GM23248 (cell line): Measurements from ENCODE around the gene MMP7. TPM values are rescaled to one million over a fixed set of nuclear protein-coding genes. Genes with fewer than 3 reads are reported as not detected.

Experiments used
- DNase-seq: peaks from one replicate; pipeline ENCODE4 v3.0.0-alpha.2; 2015
- H2AFZ ChIP-seq: fragments of 200-600 bp; sonication (generic); 2 replicates; pipeline ENCODE4 v1.6.1; 2016; ENCODE audit warnings: antibody characterized with exemption
- H3F3A ChIP-seq: fragments of 200-600 bp; sonication (generic); 2 replicates; pipeline ENCODE4 v1.6.1; 2016; ENCODE audit warnings: mild to moderate bottlenecking, antibody characterized with exemption, mixed run types; ENCODE audit not compliant: insufficient read depth
- H3K27ac ChIP-seq: fragments of 200-600 bp; sonication (generic); 2 replicates; pipeline ENCODE4 v1.5.1; 2016; ENCODE audit warnings: mild to moderate bottlenecking
- H3K27me3 ChIP-seq: fragments of 200-600 bp; sonication (generic); replicated peaks from 2 replicates; pipeline ENCODE4 v1.6.1; 2016; ENCODE audit warnings: mild to moderate bottlenecking; ENCODE audit not compliant: insufficient read depth
- H3K36me3 ChIP-seq: fragments of 200-600 bp; sonication (generic); 2 replicates; pipeline ENCODE4 v1.6.1; 2016; ENCODE audit warnings: low read depth, mild to moderate bottlenecking
- H3K4me1 ChIP-seq: fragments of 200-600 bp; sonication (generic); 2 replicates; pipeline ENCODE4 v1.6.1; 2016; ENCODE audit warnings: mild to moderate bottlenecking; ENCODE audit not compliant: insufficient read depth
- H3K4me2 ChIP-seq: fragments of 200-600 bp; sonication (generic); one replicate; pipeline ENCODE4 v1.6.1; 2016; ENCODE audit warnings: mild to moderate bottlenecking; ENCODE audit not compliant: unreplicated experiment
- H3K4me3 ChIP-seq: fragments of 200-600 bp; sonication (generic); 2 replicates; pipeline ENCODE4 v1.5.1; 2016; ENCODE audit warnings: mild to moderate bottlenecking
- H3K79me2 ChIP-seq: fragments of 200-600 bp; sonication (generic); 2 replicates; pipeline ENCODE4 v1.6.1; 2016; ENCODE audit warnings: mild to moderate bottlenecking; ENCODE audit not compliant: insufficient read depth
- H3K9ac ChIP-seq: fragments of 200-600 bp; sonication (generic); 2 replicates; pipeline ENCODE4 v1.6.1; 2016; ENCODE audit warnings: mild to moderate bottlenecking
- H3K9me2 ChIP-seq: fragments of 200-600 bp; sonication (generic); 2 replicates; pipeline ENCODE4 v1.6.1; 2016; ENCODE audit warnings: mixed run types, mild to moderate bottlenecking, moderate library complexity; ENCODE audit not compliant: insufficient read depth
- H3K9me3 ChIP-seq: fragments of 200-600 bp; sonication (generic); one replicate; pipeline ENCODE4 v1.6.1; 2017; ENCODE audit warnings: low read depth
- H4K20me1 ChIP-seq: fragments of 200-600 bp; sonication (generic); 2 replicates; pipeline ENCODE4 v1.6.0; 2016; ENCODE audit not compliant: insufficient read depth
- EZH2 ChIP-seq: fragments of 200-600 bp; sonication (generic); IDR thresholded peaks from 2 replicates; pipeline ENCODE4 v1.6.1; 2018; ENCODE audit warnings: antibody characterized with exemption, mild to moderate bottlenecking; ENCODE audit not compliant: insufficient read depth, poor library complexity, severe bottlenecking
- EZH2phosphoT487 ChIP-seq: fragments of 200-600 bp; sonication (generic); IDR thresholded peaks from 2 replicates; pipeline ENCODE4 v1.6.1; 2018; ENCODE audit warnings: antibody characterized with exemption, moderate library complexity, mild to moderate bottlenecking, low read depth; ENCODE audit not compliant: insufficient read depth
- WGBS, 2 experiments: methylation state at CpG; one replicate each; pipeline ENCODE4 v1.1.6; 2015 to 2017; ENCODE audit warnings: low lambda C conversion rate in 2 of 2, low coverage in 1 of 2; ENCODE audit errors: missing lambda C conversion rate in 2 of 2; 5-methylcytosine and 5-hydroxymethylcytosine counted together
- in situ Hi-C: fragments of 300-500 bp; cut with MboI; formaldehyde crosslinking; loops from 2 replicates; pipeline ENCODE4 v1.15.0; 2020
- polyA plus RNA-seq: library from polyadenylated mRNA; unstranded; fragments of >200 nt; fragmentation: Nextera tagmentation; extraction: Ambion mirVana; gene quantifications from 2 replicates; pipeline ENCODE4 v1.2.1, GENCODE V29; 2016
- total RNA-seq: library from RNA; depleted of rRNA; stranded (reverse); fragments of >200 nt; shearing (Covaris generic); gene quantifications from 2 replicates; pipeline ENCODE4 v1.2.3, GENCODE V29; 2014; rRNA removed

MMP7 gene
- total and polyA plus RNA-seq, 2 experiments from 2014 or later: not detected

- DNase-seq: no peak
- in situ Hi-C loops: no loop called here
Measured at GRCh38 chr11:102472127-102472526, 58.4 kb downstream of the MMP7 start.

GRCh38 chr11:102471474-102471873 is 59.1 kb downstream of the MMP7 start:
- in situ Hi-C loops: no loop called here
- TF ChIP-seq EZH2: no peak
- TF ChIP-seq EZH2phosphoT487: no peak
- Histone ChIP-seq H3K27me3 (no peaks in the 10 kb centered on the region), H3K4me2 (no peak overlapping the region), H3K9me2 (no peaks in the 10 kb centered on the region), H3K27ac (no peak overlapping the region), H3K9me3 (no peaks in the 10 kb centered on the region), H3K4me1 (peaks cover 10% of the 10 kb centered on the region), H3K9ac (no peak overlapping the region), H3K36me3 (no peaks in the 10 kb centered on the region), H3F3A (0 out of 2 replicates have a peak, but pooled peaks cover 5% of the 10 kb centered on the region), H4K20me1 (no peaks in the 10 kb centered on the region), H3K4me3 (no peak overlapping the region), H3K79me2 (no peaks in the 10 kb centered on the region), H2AFZ (no peak overlapping the region)
- DNase-seq: no peak

More at GRCh38 chr11:102472127-102472526, 58.4 kb downstream of the MMP7 start:
- no peaks in the 10 kb centered on the region for H3K36me3 ChIP-seq
- no peak overlapping the region for H3K4me2 ChIP-seq
- no peak for TF ChIP-seq EZH2phosphoT487
- TF ChIP-seq EZH2: no peak
- H3K9me3 ChIP-seq: no peaks in the 10 kb centered on the region
- no peaks in the 10 kb centered on the region for H4K20me1 ChIP-seq
- H3F3A ChIP-seq: 0 out of 2 replicates have a peak, but pooled peaks cover 5% of the 10 kb centered on the region
- WGBS, 2 experiments: 86 to 87% methylated on average over 4 of the region's 4 CpGs
- H3K79me2 ChIP-seq: no peaks in the 10 kb centered on the region
- H3K9me2 ChIP-seq: no peaks in the 10 kb centered on the region
- H3K4me1 ChIP-seq: peaks cover 10% of the 10 kb centered on the region
- H3K27me3 ChIP-seq: no peaks in the 10 kb centered on the region
- no peak overlapping the region for H3K4me3 ChIP-seq
- no peak overlapping the region for H3K27ac ChIP-seq
- H3K9ac ChIP-seq: no peak overlapping the region
- no peak overlapping the region for H2AFZ ChIP-seq

Other genes starting within 250 kb of the MMP7 start
- 0.89 and 0.97 TPM in 2 replicates for gene BIRC3, start 213.3 kb downstream of the MMP7 start, total RNA-seq
- gene BIRC3, start 213.3 kb downstream of the MMP7 start, polyA plus RNA-seq: 0.57 and 0.79 TPM in 2 replicates
- 73.7 and 104 TPM in 2 replicates for gene BIRC2, start 183.5 kb downstream of the MMP7 start, total RNA-seq
- 60.7 and 63.2 TPM in 2 replicates for gene BIRC2, start 183.5 kb downstream of the MMP7 start, polyA plus RNA-seq
- 93.1 and 106 TPM in 2 replicates for gene TMEM123, start 78.0 kb downstream of the MMP7 start, total RNA-seq
- 113 and 122 TPM in 2 replicates for gene TMEM123, start 78.0 kb downstream of the MMP7 start, polyA plus RNA-seq
- not detected in 2 replicates for gene MMP20, start 94.6 kb upstream of the MMP7 start, total RNA-seq
- not detected in 2 replicates for gene MMP20, start 94.6 kb upstream of the MMP7 start, polyA plus RNA-seq
- gene MMP27, start 175.0 kb upstream of the MMP7 start, total RNA-seq: not detected in 2 replicates
- 0.09 TPM in 1 of 2 replicates, not detected in the other for gene MMP27, start 175.0 kb upstream of the MMP7 start, polyA plus RNA-seq
- not detected in 2 replicates for gene MMP8, start 194.2 kb upstream of the MMP7 start, total RNA-seq
- not detected in 2 replicates for gene MMP8, start 194.2 kb upstream of the MMP7 start, polyA plus RNA-seq
- gene MMP10, start 249.9 kb upstream of the MMP7 start, total RNA-seq: 0.97 and 2.3 TPM in 2 replicates
- gene MMP10, start 249.9 kb upstream of the MMP7 start, polyA plus RNA-seq: 1.0 and 1.1 TPM in 2 replicates